DMS79 (cell line): Measurements from ENCODE around the gene ARHGEF17.

Experiments
- DNase-seq: peaks from one replicate; lab custom pipeline; 2025; lab: John Stamatoyannopoulos, UW

The ARHGEF17 gene

GRCh38 chr11:73394416-73395296 is 86.6 kb downstream of the ARHGEF17 start:
- no peak for DNase-seq

DNA sequence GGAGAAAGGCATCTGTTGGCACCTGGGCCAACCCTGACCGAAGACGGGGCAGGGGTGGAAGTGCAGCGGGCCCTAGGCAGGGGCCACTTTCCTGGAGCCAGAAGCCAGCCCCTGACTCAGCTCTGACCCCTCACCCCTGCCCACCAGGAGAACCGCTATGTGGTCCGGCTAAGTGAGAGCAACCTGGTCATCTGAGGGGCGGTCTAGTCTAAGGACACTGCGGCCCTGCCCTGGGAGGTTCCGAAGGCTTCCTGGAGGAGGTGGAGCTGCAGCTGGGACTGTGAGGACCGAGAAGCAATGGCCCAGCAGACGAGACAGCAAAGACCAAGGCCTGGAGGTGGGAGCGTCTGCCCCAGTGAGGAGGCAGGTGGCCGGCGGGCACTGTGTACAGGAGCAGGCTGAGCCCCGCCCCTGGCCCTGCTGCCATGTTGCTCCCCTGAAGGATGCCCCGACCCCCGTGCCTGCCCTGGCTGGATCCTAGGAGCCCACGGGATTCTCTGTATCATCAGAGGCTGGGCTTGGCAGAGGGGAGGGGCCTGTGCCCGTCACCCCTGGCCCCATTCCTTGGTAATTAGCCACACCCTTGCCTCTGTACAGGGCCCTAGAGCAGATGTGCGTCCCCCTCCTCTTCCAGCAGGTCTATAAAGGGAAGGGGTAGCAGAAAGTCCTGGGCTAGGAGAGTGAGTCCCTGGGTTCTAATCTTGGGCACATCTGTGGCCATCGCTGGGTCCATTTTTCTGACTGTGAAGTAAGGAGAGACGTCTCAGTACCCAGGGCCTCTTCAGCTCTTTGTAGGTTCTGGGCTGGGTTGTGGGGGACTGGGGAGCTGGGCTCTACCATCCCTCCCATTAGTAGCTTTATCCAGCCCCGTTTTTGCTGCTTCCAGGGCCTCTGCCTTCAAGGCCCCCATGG is 87.5 kb downstream of the ARHGEF17 start:
- DNase-seq, result no peak

- no peak for DNase-seq
Observed at GRCh38 chr11:73396251-73396930, 88.3 kb downstream of the ARHGEF17 start.

DNA sequence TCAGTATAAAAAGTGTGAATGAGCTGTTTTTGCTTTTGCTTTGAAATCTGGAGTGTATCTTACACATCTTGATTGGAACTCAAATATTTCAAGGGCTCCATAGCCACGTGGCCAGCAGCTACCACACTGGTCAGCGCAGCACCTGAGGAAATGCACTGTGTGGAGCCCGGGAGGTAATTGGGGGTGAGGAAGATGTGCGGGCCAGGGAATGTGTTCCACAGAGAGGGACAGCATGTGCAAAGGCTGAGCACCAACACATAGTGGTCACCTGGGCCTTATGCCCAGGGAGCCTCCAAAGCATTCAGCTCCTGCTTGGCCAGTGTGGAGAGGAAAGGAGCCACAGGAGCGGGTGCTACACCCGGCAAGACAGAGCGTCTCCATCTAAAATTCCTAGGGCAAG is 88.9 kb downstream of the ARHGEF17 start:
- no peak for DNase-seq

- DNase-seq, result no peak
Observed at GRCh38 chr11:73397468-73398131, 89.5 kb downstream of the ARHGEF17 start.

DNA sequence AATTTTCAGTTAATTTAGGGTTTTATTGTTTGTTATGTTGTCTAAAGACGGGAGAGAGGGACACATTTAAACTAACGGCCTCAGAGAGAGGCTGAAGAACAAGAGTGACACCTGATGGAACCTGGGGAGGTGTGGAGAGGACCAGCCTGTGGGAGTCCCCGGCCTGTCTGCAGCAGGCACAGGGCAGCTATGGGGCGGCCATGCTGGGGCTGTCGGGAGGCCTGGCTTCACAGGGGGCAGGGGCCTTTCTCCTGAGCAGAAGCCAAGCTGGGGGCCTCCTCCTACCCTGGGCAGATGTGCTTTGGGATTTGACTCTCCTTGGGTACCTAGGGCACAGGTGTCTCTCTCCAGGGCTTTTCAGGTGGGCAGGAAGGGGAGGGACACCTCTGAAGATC is 90.1 kb downstream of the ARHGEF17 start:
- DNase-seq, result no peak

DNA sequence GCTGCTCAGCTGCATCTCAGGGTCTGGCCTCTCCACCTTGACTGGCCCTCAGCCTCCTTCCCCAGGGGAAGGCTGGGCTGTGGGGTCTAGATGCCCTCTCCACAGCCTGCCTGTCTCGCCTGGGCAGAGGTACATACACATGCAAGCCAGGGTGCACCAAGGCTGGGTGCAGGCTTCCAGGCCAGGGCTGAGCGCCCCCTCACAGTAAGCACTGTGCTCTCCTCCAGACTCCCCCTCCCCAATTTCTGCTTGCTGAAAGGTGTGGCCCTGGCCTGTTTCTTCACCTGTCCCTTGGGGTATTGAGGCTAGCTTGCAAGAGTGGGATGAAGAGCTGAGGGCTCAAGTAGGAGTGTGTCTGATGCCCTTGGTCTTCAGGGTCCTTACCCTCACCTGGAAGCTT is 90.6 kb downstream of the ARHGEF17 start:
- DNase-seq, result no peak

GRCh38 chr11:73399159-73399590 is 91.1 kb downstream of the ARHGEF17 start:
- DNase-seq, result no peak

GRCh38 chr11:73399636-73400035 is 91.6 kb downstream of the ARHGEF17 start:
- DNase-seq, result no peak

DNA sequence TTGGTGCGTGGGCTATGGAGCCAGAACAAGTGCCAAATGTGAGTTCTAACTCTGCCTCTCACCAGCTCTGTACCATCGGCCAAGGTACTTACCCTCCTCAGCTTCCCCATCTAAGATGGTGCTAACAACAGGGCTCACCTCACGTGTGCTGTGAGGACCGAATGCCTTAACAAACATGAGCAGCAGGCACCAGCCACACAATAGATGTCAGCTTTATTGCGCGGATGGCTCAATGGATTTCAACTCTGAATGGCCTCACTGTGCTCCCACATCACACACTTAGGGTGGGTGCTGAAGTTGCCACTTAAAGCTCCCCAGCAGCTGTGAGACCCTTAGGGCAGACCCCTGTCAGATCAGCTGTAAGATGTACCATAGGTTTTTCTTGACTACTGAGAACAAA is 92.2 kb downstream of the ARHGEF17 start:
- no peak for DNase-seq

DNA sequence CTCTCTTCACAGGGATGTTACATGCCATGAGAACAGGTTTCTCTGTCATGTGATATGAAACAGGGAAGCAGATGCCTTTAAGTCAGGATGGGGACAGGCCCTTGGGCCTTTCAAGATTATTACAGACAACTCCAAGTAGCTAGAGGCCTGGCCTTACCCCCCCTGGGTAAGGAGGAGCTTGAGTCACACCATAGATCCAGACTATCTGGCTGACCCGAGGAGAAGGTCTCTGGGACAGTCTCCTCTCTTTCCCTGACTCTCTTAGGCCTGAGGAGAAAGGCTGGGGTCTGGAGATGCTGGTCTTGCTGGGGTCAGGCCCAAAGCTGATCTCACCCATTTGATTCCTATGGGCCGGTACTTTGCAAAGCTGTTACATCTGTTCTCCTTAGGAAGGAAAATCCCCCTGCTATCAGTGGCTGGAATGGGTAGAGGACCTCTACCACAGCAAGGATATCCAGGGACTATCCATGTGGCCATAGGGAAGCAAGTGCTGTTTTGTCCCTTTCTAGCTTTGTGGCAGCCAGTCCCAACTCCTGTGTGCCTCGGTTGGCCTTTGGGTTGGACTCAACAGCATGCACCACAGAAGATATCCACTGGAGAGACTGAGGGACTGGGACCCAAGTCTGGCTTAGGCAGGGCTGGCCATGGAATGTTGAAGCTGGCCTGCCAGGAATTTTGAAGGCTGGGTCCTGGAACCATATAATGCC is 93.3 kb downstream of the ARHGEF17 start:
- no peak for DNase-seq

- no peak for DNase-seq
Observed at GRCh38 chr11:73401924-73402833, 94.1 kb downstream of the ARHGEF17 start.

- no peak for DNase-seq
Observed at GRCh38 chr11:73402834-73403185, 94.7 kb downstream of the ARHGEF17 start.

DNA sequence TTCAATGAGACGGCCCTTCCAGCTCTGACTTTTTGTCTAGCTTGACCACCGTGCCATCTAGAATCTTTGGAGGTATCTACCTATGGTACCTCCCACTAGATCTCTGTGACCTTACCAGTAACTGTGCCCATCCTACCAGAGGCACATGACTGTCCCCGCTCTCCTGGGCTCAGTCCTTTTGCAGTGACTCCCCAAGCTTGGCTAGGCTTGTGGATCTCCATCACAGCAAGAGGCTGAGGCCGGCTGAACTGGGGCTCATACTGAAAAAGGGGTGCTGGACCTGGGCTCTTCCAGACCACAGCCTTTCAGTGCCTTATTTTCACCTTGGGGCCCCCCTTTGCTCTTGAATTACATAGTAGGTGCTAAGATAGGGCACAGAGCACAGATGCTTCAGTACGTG is 95.5 kb downstream of the ARHGEF17 start:
- no peak for DNase-seq

DNA sequence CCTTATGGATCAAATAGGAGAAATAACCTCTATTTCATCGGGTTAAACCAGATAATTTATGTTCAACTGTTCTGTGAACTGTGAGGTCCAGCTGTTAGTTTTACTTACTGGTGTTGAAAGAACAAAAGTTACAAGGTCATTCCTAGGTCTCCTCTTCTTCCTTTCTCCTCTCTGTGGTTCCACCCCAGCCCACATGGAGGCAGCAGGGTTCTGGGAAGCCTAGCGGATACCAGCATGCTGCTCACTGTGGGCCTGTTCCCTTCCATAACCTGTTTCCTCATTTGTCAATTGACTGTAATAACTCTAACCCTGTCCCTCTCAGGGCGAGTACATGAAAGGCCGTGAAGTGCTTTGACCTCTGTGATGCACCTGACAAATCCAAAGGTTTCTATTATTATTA is 96.0 kb downstream of the ARHGEF17 start:
- DNase-seq, result no peak

- no peak for DNase-seq
Observed at GRCh38 chr11:73404506-73405145, 96.5 kb downstream of the ARHGEF17 start.

- no peak for DNase-seq
Observed at GRCh38 chr11:73405146-73405510, 97.1 kb downstream of the ARHGEF17 start.

DNA sequence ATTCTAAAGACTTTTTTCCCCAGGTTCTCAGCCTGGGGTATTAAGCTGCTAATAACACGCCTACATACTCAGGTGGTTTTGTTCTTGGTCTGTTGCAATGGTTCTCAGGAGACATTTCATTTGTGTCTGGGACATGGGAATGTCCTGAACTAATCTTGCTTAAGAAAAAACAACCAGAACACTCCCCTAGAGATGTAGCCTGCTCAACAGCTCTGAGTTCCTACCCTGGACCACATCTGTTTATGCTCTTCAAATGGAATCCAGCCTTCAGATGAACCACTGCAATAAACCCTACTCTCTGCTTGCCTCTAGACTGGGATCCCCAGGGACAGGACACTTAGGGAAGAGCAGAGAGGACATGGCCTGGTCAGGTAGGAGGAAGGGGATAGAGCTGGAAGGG is 98.1 kb downstream of the ARHGEF17 start:
- no peak for DNase-seq

DNA sequence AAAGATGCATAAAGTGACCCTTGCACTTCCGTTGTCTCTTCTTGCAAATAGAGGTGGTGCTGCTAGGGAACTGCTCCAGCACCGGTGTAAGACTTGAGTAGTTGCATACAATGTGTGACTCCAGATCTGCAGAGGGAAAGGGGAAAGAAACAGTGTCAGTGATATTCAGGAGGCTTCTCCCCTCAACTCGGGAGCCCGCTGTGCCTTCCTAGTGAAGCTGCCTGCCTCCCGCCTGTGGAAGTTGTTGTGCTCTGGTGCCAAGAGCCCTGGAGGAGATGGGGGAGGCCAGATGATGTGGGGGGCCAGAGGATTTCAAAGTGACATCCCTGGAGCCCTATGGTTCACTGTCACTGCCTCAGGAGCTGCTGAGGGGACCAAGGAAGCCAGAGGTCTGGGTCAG is 98.5 kb downstream of the ARHGEF17 start:
- no peak for DNase-seq

GRCh38 chr11:73409431-73409830 is 101.4 kb downstream of the ARHGEF17 start:
- no peak for DNase-seq
